NCI-H2227 (cell line): ENCODE results near the gene RAD21L1.

Source experiments
- DNase-seq: peaks from one replicate; lab custom pipeline; 2025; ENCODE audit not compliant: unreplicated experiment; lab: John Stamatoyannopoulos, UW

Gene RAD21L1

GRCh38 chr20:1269235-1269634 lies 43.4 kb downstream of the RAD21L1 start:
- DNase-seq = no peak

GRCh38 chr20:1269850-1270249 lies 44.0 kb downstream of the RAD21L1 start:
- DNase-seq = no peak

- no peak for DNase-seq
Observed at GRCh38 chr20:1272368-1273100, 46.7 kb downstream of the RAD21L1 start.

- no peak for DNase-seq
Observed at GRCh38 chr20:1273366-1273765, 47.5 kb downstream of the RAD21L1 start.

GRCh38 chr20:1274485-1275311 lies 48.9 kb downstream of the RAD21L1 start:
- DNase-seq = no peak

GRCh38 chr20:1275919-1276318 lies 50.1 kb downstream of the RAD21L1 start:
- DNase-seq = no peak

- DNase-seq = no peak
Observed at GRCh38 chr20:1277529-1278322, 51.9 kb downstream of the RAD21L1 start.

- no peak for DNase-seq
Observed at GRCh38 chr20:1278993-1279392, 53.1 kb downstream of the RAD21L1 start.

GRCh38 chr20:1280195-1281102 lies 54.6 kb downstream of the RAD21L1 start:
- DNase-seq = no peak

- DNase-seq = no peak
Observed at GRCh38 chr20:1281279-1282057, 55.6 kb downstream of the RAD21L1 start.

GRCh38 chr20:1282966-1283365 lies 57.1 kb downstream of the RAD21L1 start:
- DNase-seq = no peak

GRCh38 chr20:1283522-1284510 lies 58.0 kb downstream of the RAD21L1 start:
- peak; percentile 63 for DNase-seq

GRCh38 chr20:1286267-1287024 lies 60.6 kb downstream of the RAD21L1 start:
- no peak for DNase-seq

- DNase-seq = no peak
Observed at GRCh38 chr20:1287306-1287705, 61.5 kb downstream of the RAD21L1 start.

- no peak for DNase-seq
Observed at GRCh38 chr20:1287787-1288569, 62.1 kb downstream of the RAD21L1 start.

GRCh38 chr20:1291191-1291741 lies 65.4 kb downstream of the RAD21L1 start:
- DNase-seq = no peak

GRCh38 chr20:1292620-1293019 lies 66.8 kb downstream of the RAD21L1 start:
- no peak for DNase-seq
